Measurements from ENCODE around the gene NAV2.
A peak's percentile ranks its signal among the peaks of the same experiment; 100 is the strongest.

Gene NAV2

DNA sequence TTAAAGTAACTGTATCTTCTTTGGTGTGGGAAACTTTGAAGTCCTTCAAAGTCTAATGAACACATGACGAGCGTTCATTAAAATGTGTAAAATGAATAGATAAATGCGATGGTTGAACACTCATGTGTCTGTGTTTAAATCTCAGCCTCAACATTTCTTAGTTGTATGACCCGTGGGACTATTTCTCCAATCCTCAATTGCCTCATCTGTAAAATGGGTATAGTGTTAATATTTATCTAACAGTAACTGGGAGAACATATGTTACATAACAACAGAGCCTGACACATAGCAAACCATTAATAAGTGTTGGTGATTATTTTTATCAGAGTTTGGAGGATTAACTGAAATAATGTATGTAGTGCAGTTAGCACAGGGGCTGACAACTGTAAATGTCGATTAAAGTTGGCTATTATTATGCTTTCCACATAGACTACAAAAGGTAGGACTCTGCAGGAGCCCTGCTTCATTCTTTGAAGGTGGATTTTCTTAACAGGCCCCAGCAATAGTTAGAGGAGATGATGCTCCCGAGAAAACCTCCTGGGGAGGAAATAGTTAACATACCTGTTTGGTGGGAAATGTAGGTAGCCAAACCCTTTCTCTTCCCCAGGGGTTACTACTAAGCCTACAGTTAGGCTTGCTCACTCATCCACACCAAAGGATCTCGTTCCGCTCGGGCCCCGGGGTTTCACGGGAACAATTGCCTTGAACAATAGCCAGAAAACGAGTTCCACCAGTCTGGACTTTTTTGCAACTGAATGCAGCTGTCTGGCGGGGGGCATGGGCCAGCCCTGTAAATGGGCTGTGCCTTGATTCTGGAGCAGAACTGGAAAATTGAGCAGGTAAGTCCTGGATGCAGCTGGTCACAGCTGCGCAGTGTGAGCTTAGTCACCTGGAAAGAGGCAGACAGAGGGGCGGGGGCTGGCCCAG is 314.3 kb downstream of the NAV2 start:
- DNase-seq (ENCODE audit: low read depth), result no peak
- no peak overlapping the region for H3K4me3 ChIP-seq (ENCODE audit: low read depth, low read length)
- TF ChIP-seq, protein P1, sequence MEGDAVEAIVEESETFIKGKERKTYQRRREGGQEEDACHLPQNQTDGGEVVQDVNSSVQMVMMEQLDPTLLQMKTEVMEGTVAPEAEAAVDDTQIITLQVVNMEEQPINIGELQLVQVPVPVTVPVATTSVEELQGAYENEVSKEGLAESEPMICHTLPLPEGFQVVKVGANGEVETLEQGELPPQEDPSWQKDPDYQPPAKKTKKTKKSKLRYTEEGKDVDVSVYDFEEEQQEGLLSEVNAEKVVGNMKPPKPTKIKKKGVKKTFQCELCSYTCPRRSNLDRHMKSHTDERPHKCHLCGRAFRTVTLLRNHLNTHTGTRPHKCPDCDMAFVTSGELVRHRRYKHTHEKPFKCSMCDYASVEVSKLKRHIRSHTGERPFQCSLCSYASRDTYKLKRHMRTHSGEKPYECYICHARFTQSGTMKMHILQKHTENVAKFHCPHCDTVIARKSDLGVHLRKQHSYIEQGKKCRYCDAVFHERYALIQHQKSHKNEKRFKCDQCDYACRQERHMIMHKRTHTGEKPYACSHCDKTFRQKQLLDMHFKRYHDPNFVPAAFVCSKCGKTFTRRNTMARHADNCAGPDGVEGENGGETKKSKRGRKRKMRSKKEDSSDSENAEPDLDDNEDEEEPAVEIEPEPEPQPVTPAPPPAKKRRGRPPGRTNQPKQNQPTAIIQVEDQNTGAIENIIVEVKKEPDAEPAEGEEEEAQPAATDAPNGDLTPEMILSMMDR (IDR thresholded peaks at IDR 0.05; ENCODE audit: control insufficient read depth, extremely low read depth, insufficient read depth), result no peak

- TF ChIP-seq, protein P1 (IDR thresholded peaks at IDR 0.05; ENCODE audit: control insufficient read depth, extremely low read depth, insufficient read depth), result no peak
- DNase-seq (ENCODE audit: low read depth), result no peak
- no peak overlapping the region for H3K4me3 ChIP-seq (ENCODE audit: low read depth, low read length)
Observed at GRCh38 chr11:20027556-20028013, 314.9 kb downstream of the NAV2 start.

GRCh38 chr11:20029193-20029592 is 316.6 kb downstream of the NAV2 start:
- H3K4me3 ChIP-seq (ENCODE audit: low read depth, low read length), result no peak overlapping the region
- TF ChIP-seq, protein P1 (IDR thresholded peaks at IDR 0.05; ENCODE audit: control insufficient read depth, extremely low read depth, insufficient read depth), result no peak
- DNase-seq (ENCODE audit: low read depth), result no peak

GRCh38 chr11:20030472-20030871 is 317.8 kb downstream of the NAV2 start:
- no peak for DNase-seq (ENCODE audit: low read depth)
- no peak overlapping the region for H3K4me3 ChIP-seq (ENCODE audit: low read depth, low read length)
- TF ChIP-seq, protein P1 (IDR thresholded peaks at IDR 0.05; ENCODE audit: control insufficient read depth, extremely low read depth, insufficient read depth), result no peak

- TF ChIP-seq, protein P1 (IDR thresholded peaks at IDR 0.05; ENCODE audit: control insufficient read depth, extremely low read depth, insufficient read depth), result no peak
- DNase-seq (ENCODE audit: low read depth), result peak; percentile 82
- H3K4me3 ChIP-seq (ENCODE audit: low read depth, low read length), result no peak overlapping the region
Observed at GRCh38 chr11:20031155-20032001, 318.7 kb downstream of the NAV2 start.

- no peak overlapping the region for H3K4me3 ChIP-seq (ENCODE audit: low read depth, low read length)
- TF ChIP-seq, protein P1 (IDR thresholded peaks at IDR 0.05; ENCODE audit: control insufficient read depth, extremely low read depth, insufficient read depth), result no peak
- no peak for DNase-seq (ENCODE audit: low read depth)
Observed at GRCh38 chr11:20032127-20032526, 319.5 kb downstream of the NAV2 start.
